Tibial nerve (tissue), 4 donors: Measurements from ENCODE around the gene PHLDA1. TPM values are rescaled to one million over a fixed set of nuclear protein-coding genes. Genes with fewer than 3 reads are reported as not detected.
"Not testable (repeated sequence)": the region's sequence is repeated elsewhere in the genome, so short reads cannot be mapped to it uniquely, and the experiment has no call there.

Source experiments
- DNase-seq, 2 donors: peaks; one replicate each; pipeline ENCODE4 v3.0.0-alpha.2; 2019; ENCODE audit warnings: low spot score in 2 of 2
- H3K27ac ChIP-seq, 4 donors: fragments of 200-600 bp; sonication (generic) in 3 of 4; one replicate each; pipeline ENCODE4 v1.5.1; 2017 to 2019; ENCODE audit warnings: mild to moderate bottlenecking in 1 of 4
- H3K27me3 ChIP-seq, 2 donors: fragments of 200-600 bp; sonication (generic) in 1 of 2; one replicate each; pipeline versions ENCODE4 v1.5.1 to v1.6.0; 2017 to 2019
- H3K36me3 ChIP-seq, 3 donors: fragments of 200-600 bp; sonication (generic); one replicate each; pipeline ENCODE4 v1.5.1; 2018 to 2019
- H3K4me1 ChIP-seq, 4 donors: fragments of 200-600 bp; sonication (generic) in 3 of 4; one replicate each; pipeline ENCODE4 v1.5.1; 2017 to 2019
- H3K4me3 ChIP-seq, 4 donors: fragments of 200-600 bp; sonication (generic) in 3 of 4; one replicate each; pipeline ENCODE4 v1.5.1; 2017 to 2019; ENCODE audit warnings: mild to moderate bottlenecking in 1 of 4, moderate library complexity in 1 of 4
- H3K9me3 ChIP-seq, 4 donors: fragments of 200-600 bp; sonication (generic) in 3 of 4; one replicate each; pipeline ENCODE4 v1.5.1; 2017 to 2019
- CTCF ChIP-seq, 5 experiments: fragments of 200-600 bp in 3 of 5; fragments of 450-650 bp in 2 of 5; sonication (generic) in 3 of 5; IDR thresholded peaks; one replicate each; pipeline ENCODE4 v1.5.1; 2016 to 2019; ENCODE audit warnings: antibody characterized with exemption in 5 of 5, mild to moderate bottlenecking in 3 of 5, moderate library complexity in 2 of 5
- EP300 ChIP-seq, 2 donors: sonication (generic); formaldehyde crosslinking; IDR thresholded peaks; one replicate each; pipeline ENCODE4 v1.6.1; 2017; ENCODE audit warnings: antibody characterized with exemption in 2 of 2, mild to moderate bottlenecking in 1 of 2
- POLR2A ChIP-seq, 2 donors: fragments of 450-650 bp; IDR thresholded peaks; one replicate each; pipeline ENCODE4 v1.6.1; 2017; ENCODE audit warnings: antibody characterized with exemption in 2 of 2, mild to moderate bottlenecking in 2 of 2, moderate library complexity in 2 of 2
- WGBS, 2 donors: methylation state at CpG; one replicate each; pipeline ENCODE4 v1.1.5; 2018; 5-methylcytosine and 5-hydroxymethylcytosine counted together
- total RNA-seq, 4 donors: library from RNA; depleted of rRNA; stranded (reverse); fragments of >200 nt; gene quantifications; one replicate each; pipeline ENCODE4 v1.1.0, GENCODE V29; 2016

PHLDA1 gene
- total RNA-seq, 4 donors from 2014 or later, result 23.6 to 34.9 (median 30.7) TPM

- Histone ChIP-seq H3K4me3 (no peak overlapping the region), H3K27me3 (no peaks in the 10 kb centered on the region), H3K27ac (no peak overlapping the region), H3K4me1 (peaks cover 0 to under 1% (median 0%) of the 10 kb centered on the region in 4 donors), H3K9me3 (peaks cover 0 to 5% (median 0%) of the 10 kb centered on the region in 4 donors), H3K36me3 (no peaks in the 10 kb centered on the region)
- DNase-seq, result no peak
- 69 to 72% methylated on average over 5 of the region's 5 CpGs for WGBS, 2 donors
- TF ChIP-seq POLR2A (IDR thresholded peaks at IDR 0.05) (no peak), EP300 (IDR thresholded peaks at IDR 0.05) (no peak), CTCF (IDR thresholded peaks at IDR 0.05) (no peak)
Observed at GRCh38 chr12:75991753-75992152, 39.8 kb downstream of the PHLDA1 start.

- TF ChIP-seq CTCF (IDR thresholded peaks at IDR 0.05) (no peak), POLR2A (IDR thresholded peaks at IDR 0.05) (no peak), EP300 (IDR thresholded peaks at IDR 0.05) (no peak)
- no peak for DNase-seq
- Histone ChIP-seq H3K4me1 (peaks cover 0 to 12% (median 4%) of the 10 kb centered on the region in 4 donors), H3K36me3 (no peaks in the 10 kb centered on the region), H3K4me3 (no peak overlapping the region), H3K9me3 (peaks cover 0 to 5% (median 0%) of the 10 kb centered on the region in 4 donors), H3K27me3 (no peaks in the 10 kb centered on the region), H3K27ac (no peak overlapping the region)
- WGBS, 2 donors, result 77 to 79% methylated on average over 4 of the region's 4 CpGs
Observed at GRCh38 chr12:75990189-75990912, 41.2 kb downstream of the PHLDA1 start.

- H3K27ac ChIP-seq, H3K27me3 ChIP-seq, DNase-seq, H3K36me3 ChIP-seq, H3K4me3 ChIP-seq, H3K9me3 ChIP-seq: not testable (repeated sequence)
- H3K4me1 ChIP-seq, result peaks cover 0 to 20% (median 8%) of the 10 kb centered on the region in 4 donors
- 100% methylated on average over 1 of the region's 1 CpG for WGBS, 2 donors
Observed at GRCh38 chr12:75987709-75988108, 43.9 kb downstream of the PHLDA1 start.

GRCh38 chr12:75986001-75986746 is 45.4 kb downstream of the PHLDA1 start:
- H3K4me1 ChIP-seq, result peaks cover 0 to 27% (median 17%) of the 10 kb centered on the region in 4 donors
- no peak for DNase-seq
- 31 to 38% methylated on average over 9 of the region's 9 CpGs for WGBS, 2 donors
- peak overlapping the region in 1 of 4 donors; percentile 5 for H3K4me3 ChIP-seq
- H3K36me3 ChIP-seq, result no peaks in the 10 kb centered on the region
- H3K9me3 ChIP-seq, result peaks cover 0 to 5% (median 0%) of the 10 kb centered on the region in 4 donors
- H3K27me3 ChIP-seq, result no peaks in the 10 kb centered on the region
- TF ChIP-seq CTCF (IDR thresholded peaks at IDR 0.05) (no peak), POLR2A (IDR thresholded peaks at IDR 0.05) (no peak), EP300 (IDR thresholded peaks at IDR 0.05) (no peak)
- H3K27ac ChIP-seq, result peak overlapping the region in 1 of 4 donors; percentile 39

- DNase-seq, result no peak
- H3K4me1 ChIP-seq, result peaks cover 0 to 27% (median 17%) of the 10 kb centered on the region in 4 donors
- 70 to 71% methylated on average over 5 of the region's 5 CpGs for WGBS, 2 donors
- H3K27ac ChIP-seq, result no peak overlapping the region
- TF ChIP-seq POLR2A (IDR thresholded peaks at IDR 0.05) (no peak), CTCF (IDR thresholded peaks at IDR 0.05) (no peak), EP300 (IDR thresholded peaks at IDR 0.05) (no peak)
- peaks cover 0 to 5% (median 0%) of the 10 kb centered on the region in 4 donors for H3K9me3 ChIP-seq
- H3K27me3 ChIP-seq, result no peaks in the 10 kb centered on the region
- H3K36me3 ChIP-seq, result no peaks in the 10 kb centered on the region
- no peak overlapping the region for H3K4me3 ChIP-seq
Observed at GRCh38 chr12:75985566-75985965, 46.0 kb downstream of the PHLDA1 start.
